ENCODE data around the gene DDIT4.

DDIT4 gene

DNA sequence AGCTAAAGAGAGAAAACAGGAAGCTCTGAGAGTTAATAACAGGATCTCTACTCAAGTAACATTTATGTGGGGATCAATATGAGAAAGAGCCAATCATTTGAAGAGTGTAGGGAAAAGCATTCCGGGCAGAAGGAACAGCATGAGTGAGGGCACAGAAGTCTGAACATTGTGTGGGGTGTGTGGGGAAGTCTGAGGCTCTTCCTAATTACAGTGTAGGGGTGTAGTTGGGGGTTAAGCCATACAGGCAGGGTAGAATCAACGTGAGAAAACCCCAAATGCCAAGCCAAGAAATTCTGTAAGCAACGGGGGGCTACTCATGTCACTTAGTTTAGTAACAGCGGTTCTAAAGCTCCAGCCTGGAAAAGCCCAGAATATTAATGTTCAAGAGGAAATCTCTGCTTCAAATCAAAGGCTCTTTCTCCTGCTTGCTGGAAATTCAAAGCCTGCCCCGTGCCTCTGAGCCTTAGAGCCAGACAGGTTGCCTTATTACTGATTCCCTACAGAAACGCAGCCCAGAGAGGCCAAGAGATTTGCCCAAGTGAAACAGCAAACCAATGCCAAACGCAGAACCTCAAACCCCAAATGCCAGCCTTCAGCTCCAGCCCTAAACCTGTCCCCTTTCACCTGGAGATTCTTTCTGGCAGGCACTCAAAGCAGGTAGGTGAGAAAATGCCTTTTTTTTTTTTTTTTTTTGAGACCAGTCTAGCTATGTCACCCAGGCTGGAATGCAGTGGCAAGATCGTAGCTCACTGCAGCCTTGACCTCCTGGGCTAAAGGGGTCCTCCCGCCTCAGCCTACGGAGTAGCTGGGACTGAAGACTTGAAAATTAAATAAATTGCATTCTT lies 44.9 kb downstream of the DDIT4 start:
- no peak for DNase-seq

DNA sequence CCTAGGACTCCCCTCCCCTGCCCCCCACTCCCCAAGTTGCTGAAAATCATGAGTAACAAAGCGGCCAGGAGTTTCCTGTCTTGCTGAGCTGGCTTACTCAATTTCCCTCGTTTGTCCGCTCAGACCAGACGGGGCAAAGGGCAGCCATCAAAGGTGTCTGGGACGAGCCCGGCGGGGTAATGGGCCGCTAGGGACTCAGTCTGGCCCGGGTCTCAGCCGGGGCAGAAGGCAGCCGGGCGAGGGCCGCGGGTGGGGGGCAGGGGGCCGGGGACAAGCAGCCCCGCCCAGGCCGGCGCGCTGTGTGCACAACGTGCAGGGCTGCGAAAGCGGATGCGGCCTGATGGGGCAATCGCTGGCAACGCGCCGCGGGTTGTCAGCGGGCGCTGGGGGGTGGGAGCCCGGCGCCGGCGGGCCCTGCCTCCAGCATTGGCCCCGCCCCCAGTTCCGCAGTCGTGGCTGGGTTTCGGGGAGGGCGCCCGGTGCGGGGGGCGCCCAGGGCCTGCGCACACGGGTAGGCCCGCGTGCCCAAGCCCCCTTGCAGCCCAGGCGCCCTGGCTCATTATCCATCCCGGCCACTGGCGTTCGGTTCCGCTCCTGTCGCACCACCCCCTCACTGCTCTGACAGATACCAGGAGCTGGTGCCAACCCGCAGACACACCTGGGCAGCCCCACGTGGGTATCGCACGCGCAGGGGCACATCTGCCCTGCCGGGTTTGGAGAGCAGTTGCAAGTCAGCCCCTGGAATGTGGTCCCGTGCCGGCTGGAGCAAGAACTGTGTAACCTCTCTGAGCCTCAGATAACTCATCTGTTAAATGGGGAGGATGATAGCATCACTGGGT lies 45.9 kb downstream of the DDIT4 start:
- peak; percentile 90 to 91 for DNase-seq

DNA sequence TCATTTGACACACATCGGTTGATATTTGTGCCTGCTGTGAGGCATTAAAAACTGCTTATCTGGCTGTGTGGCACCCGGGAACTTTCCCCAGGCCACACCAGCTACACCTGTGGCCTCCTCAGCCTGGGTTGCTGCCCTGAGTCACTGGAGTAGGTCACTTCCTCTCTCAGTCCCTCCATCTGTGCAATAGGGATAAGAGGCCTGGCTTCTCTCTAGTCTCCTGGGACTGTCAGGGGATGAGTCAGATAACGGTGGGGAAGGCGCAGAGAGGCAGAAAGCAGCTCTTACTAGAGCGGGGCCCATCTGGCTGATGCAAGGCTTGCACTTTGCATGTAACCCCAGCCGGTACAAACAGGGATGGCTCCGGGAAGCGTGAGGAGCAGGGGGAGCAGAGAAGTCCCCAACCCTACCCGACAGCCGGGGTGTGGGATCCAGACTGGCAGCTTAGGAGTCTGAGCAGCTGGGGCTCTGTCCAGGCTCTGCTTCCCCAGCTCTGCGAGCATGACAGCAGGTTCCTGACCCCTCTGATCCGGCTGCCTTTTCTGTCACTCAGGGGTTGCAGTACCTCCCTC lies 47.0 kb downstream of the DDIT4 start:
- DNase-seq: peak; percentile 76 to 85

DNA sequence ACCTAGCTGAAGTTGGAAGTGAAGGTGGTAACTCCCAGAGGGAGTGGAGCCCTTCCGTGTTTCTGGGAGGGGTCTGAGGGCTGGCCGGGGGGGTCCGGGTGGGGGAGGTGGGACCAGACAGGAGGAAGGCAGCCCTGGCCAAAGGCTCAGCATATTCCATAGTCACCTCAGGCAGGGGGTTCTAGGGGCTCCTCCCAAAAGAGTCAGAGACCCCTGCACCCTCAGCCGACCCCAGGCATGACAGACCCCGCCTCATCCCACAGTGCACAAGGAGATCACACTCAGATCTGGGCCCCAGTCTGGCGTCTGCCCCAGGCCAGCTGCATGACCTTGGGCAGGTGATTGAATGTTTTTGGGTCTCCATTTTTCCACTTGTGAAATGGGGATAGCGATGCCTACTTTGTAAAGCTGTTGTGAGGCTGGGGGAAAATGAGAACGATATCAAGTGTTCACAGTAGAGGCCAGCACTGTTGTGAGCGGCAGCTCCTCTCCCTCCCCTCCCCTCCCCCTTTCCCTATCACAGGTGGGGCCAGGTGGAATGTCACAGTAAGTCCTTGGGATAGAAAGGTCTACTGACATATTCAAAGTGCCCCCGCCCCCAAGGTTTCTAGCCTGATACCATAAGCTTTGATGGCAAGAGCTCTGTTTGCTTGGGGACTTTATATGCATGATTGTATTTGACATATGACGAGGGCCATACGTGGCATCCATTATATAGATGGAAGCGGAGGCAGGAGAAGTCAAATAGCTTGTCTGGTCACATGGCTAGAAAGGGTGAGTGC lies 47.7 kb downstream of the DDIT4 start:
- DNase-seq: no peak

DNA sequence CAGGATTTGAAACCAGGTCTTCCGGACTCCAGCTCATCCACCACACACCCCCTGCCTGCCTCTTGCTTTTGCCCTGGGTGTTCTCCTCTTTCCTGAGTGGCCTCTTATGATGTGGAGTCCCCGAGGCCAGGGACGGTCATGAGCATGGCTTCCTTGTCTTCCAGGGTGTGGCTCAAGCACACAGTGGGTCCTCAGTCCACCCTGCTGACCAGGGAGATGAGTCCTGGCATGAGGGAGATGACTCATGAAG lies 48.2 kb downstream of the DDIT4 start:
- no peak for DNase-seq

DNA sequence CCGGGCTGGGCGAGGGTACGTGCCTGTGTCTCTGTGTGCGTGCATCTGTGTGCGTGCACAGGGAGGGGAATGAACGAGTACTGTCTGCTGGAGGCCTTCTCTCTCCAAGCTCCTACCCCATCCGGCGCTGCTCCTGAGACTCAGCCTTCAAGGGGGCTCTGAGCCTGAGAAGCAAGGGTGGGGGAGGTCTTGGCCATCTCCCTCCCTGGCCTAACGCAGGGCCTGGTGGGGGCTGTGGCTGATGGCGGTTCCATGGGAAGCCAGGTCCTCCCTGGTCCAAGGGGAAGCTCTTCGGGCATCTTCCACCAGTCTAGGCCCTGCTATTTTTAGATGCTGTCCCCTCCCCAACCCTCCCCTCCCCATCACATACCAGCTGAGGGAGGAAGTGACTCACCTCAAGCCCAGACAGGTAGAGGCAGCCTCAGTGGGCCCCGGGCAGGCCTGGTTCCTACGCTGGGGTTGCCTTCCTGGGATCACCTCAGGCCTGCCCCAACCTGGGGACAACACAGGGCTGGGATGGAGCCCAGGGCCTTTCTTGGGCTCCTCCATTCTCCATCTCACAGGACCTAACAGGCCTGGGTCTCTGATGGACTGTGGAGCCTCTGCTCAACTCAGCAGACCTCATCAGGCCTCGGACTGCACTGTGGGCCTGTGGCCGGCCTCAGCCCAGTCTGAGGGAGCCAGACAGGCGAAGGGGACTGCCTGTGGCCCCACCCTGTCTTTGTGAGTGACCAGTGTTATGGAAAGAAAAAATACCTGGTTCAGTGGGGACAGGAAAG lies 48.7 kb downstream of the DDIT4 start:
- DNase-seq: peak; percentile 53 to 66

DNA sequence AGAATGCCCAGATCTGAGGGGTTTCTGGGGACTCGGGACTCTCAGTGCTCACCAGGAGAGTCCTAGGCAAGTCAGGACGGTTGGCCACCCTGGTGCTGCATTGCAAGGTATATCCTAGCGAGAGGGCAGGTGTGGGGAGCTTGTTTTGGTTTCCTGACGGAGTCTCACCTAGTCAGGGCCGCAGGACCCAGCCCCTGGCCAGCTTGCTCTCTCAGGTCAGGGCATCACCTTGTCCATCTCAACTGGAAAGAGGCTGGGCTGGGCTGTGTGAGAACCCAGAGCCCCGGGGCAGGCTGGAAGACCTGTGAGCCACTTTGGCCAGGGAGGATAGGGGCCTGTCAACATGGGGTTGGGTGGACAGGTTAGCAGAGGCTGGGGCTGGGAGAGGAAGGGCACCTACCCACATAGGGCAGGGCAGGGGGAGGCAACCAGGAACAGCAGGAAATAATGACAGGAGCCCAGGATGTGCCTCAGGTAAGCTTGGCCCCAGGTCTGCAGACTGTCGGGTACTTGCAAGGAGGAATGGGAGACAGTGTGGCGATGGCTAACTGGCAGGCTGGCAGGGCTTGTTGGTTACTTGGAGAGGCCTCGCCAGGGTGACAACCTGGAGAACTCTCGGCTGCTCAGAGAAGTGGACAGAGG lies 49.5 kb downstream of the DDIT4 start:
- DNase-seq: no peak

DNA sequence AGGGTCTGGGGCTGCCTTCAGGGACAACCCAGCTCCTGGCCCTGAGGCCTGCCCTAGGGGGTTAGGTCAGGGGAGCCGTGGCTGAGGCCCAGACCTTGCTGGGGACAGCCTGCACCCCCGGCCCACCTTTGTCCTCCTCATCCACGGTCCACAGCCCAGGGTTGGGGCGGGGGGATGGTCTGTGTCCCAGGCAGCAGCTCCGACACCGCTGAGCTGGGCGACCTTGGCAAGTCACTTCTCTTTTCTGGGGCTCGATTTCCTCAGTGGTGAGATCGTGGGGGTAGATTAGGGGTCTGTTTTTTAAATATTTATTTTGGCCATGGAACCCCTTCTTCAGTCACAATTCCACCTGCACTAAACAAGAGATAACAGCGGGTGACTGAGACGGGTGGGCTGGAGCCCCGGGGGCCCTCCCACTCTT lies 50.1 kb downstream of the DDIT4 start:
- no peak for DNase-seq

Data from activated CD4-positive, alpha-beta T cell treated with anti-CD3 and anti-CD28 coated beads, Interleukin-2, amount 50 U/mL, for 48 hours (primary cell).